Fibroblast of peridontal ligament (primary cell): ENCODE results near the gene CD300LB.

Experiments
- DNase-seq: peaks from one replicate; pipeline ENCODE4 v3.0.0-alpha.2; 2010; ENCODE audit errors: extremely low read depth

CD300LB gene

GRCh38 chr17:74549343-74549742 is 18.1 kb upstream of the CD300LB start:
- no peak for DNase-seq

- DNase-seq, result no peak
Observed at GRCh38 chr17:74547736-74548135, 16.5 kb upstream of the CD300LB start.

GRCh38 chr17:74547264-74547663 is 16.0 kb upstream of the CD300LB start:
- DNase-seq, result no peak

GRCh38 chr17:74546586-74546985 is 15.3 kb upstream of the CD300LB start:
- DNase-seq, result no peak

GRCh38 chr17:74545843-74546230 is 14.6 kb upstream of the CD300LB start, which contains the start of gene CD300C:
Gene CD300C (minus strand): TSS chr17:74546115. CDS start chr17:74545782, 333 bp downstream.
- no peak for DNase-seq

GRCh38 chr17:74544991-74545842 is 13.9 kb upstream of the CD300LB start:
- no peak for DNase-seq

- no peak for DNase-seq
Observed at GRCh38 chr17:74543891-74544760, 12.9 kb upstream of the CD300LB start.

- no peak for DNase-seq
Observed at GRCh38 chr17:74543406-74543805, 12.1 kb upstream of the CD300LB start.

- no peak for DNase-seq
Observed at GRCh38 chr17:74542727-74543383, 11.6 kb upstream of the CD300LB start.

- DNase-seq, result no peak
Observed at GRCh38 chr17:74542166-74542565, 10.9 kb upstream of the CD300LB start.

- no peak for DNase-seq
Observed at GRCh38 chr17:74541176-74542111, 10.2 kb upstream of the CD300LB start.

GRCh38 chr17:74539281-74539820 is 8.1 kb upstream of the CD300LB start:
- no peak for DNase-seq

GRCh38 chr17:74536890-74537289 is 5.6 kb upstream of the CD300LB start:
- no peak for DNase-seq

GRCh38 chr17:74532115-74532514 is 840 bp upstream of the CD300LB start:
- no peak for DNase-seq

- DNase-seq, result no peak
Observed at GRCh38 chr17:74530831-74531150, 484 bp downstream of the CD300LB start.

- no peak for DNase-seq
Observed at GRCh38 chr17:74529243-74529642, 2.0 kb downstream of the CD300LB start.

GRCh38 chr17:74528491-74529199 is 2.6 kb downstream of the CD300LB start:
- no peak for DNase-seq

GRCh38 chr17:74527756-74528155 is 3.5 kb downstream of the CD300LB start:
- no peak for DNase-seq

- no peak for DNase-seq
Observed at GRCh38 chr17:74527081-74527480, 4.2 kb downstream of the CD300LB start.

GRCh38 chr17:74526681-74527080 is 4.6 kb downstream of the CD300LB start:
- no peak for DNase-seq
